Activated CD4-positive, alpha-beta T cell treated with anti-CD3 and anti-CD28 coated beads for 4 hours (primary cell): Measurements from ENCODE around the gene MEOX1.

Experiments used
- DNase-seq, 2 donors: peaks; one replicate each; pipeline ENCODE4 v3.0.0-alpha.2; 2020

The MEOX1 gene

GRCh38 chr17:43679401-43679800 is 17.7 kb upstream of the MEOX1 start:
- no peak for DNase-seq

GRCh38 chr17:43676471-43676870 is 14.7 kb upstream of the MEOX1 start:
- DNase-seq = no peak

- no peak for DNase-seq
Observed at GRCh38 chr17:43674394-43674793, 12.7 kb upstream of the MEOX1 start.

- peak; percentile 60 to 70 for DNase-seq
Observed at GRCh38 chr17:43673516-43674323, 12.0 kb upstream of the MEOX1 start.

GRCh38 chr17:43671755-43672519 is 10.2 kb upstream of the MEOX1 start:
- DNase-seq = no peak

- no peak for DNase-seq
Observed at GRCh38 chr17:43671031-43671692, 9.4 kb upstream of the MEOX1 start.

- no peak for DNase-seq
Observed at GRCh38 chr17:43670645-43671030, 8.9 kb upstream of the MEOX1 start.

- DNase-seq = no peak
Observed at GRCh38 chr17:43669971-43670644, 8.4 kb upstream of the MEOX1 start.

- DNase-seq = no peak
Observed at GRCh38 chr17:43667947-43668348, 6.2 kb upstream of the MEOX1 start.

GRCh38 chr17:43667506-43667905 is 5.8 kb upstream of the MEOX1 start:
- DNase-seq = no peak

GRCh38 chr17:43665937-43666236 is 4.2 kb upstream of the MEOX1 start:
- no peak for DNase-seq

GRCh38 chr17:43665084-43665936 is 3.6 kb upstream of the MEOX1 start:
- DNase-seq = no peak

- DNase-seq = no peak
Observed at GRCh38 chr17:43664096-43664495, 2.4 kb upstream of the MEOX1 start.

- no peak for DNase-seq
Observed at GRCh38 chr17:43663383-43663782, 1.7 kb upstream of the MEOX1 start.

- DNase-seq = no peak
Observed at GRCh38 chr17:43662413-43663141, 855 bp upstream of the MEOX1 start.

- peak in 1 of 2 donors; percentile 15 for DNase-seq
Observed at GRCh38 chr17:43660816-43661493, 767 bp downstream of the MEOX1 start.

GRCh38 chr17:43659823-43660617 is 1.7 kb downstream of the MEOX1 start:
- no peak for DNase-seq

- DNase-seq = no peak
Observed at GRCh38 chr17:43658900-43659299, 2.8 kb downstream of the MEOX1 start.

- no peak for DNase-seq
Observed at GRCh38 chr17:43655693-43656255, 5.9 kb downstream of the MEOX1 start.

- DNase-seq = no peak
Observed at GRCh38 chr17:43652124-43652480, 9.6 kb downstream of the MEOX1 start.
